GM12878 (cell line): ENCODE results near the gene ANKDD1B. TPM values are rescaled to one million over a fixed set of nuclear protein-coding genes. Genes with fewer than 3 reads are reported as not detected.

ENCODE experiments used
- ATAC-seq: fragments of 200-7000 bp; cut with Tn5 transposase; 3 replicates; pipeline ENCODE4 v1.9.1; 2020; ENCODE audit warnings: mild to moderate bottlenecking, moderate library complexity
- BruUV-seq: library from RNA; stranded (reverse); fragments of 400-500 nt; replicated peaks from 2 replicates; lab custom pipeline; 2021; lab: Mats Ljungman, UMichigan
- CTCF ChIA-PET: fragments of 300-600 bp; sonication (Branson Sonifier 250); formaldehyde crosslinking; extraction: SDS; loops from one replicate; lab custom pipeline; 2021; ENCODE audit warnings: inconsistent platforms; lab: Yijun Ruan, JAX
- POLR2A ChIA-PET: fragments of 350-600 bp; formaldehyde crosslinking; extraction: SDS; loops from one replicate; lab custom pipeline; 2021; ENCODE audit warnings: inconsistent platforms; lab: Charles Lee
- RAD21 ChIA-PET: fragments of 300-600 bp; sonication (Branson Sonifier 250); formaldehyde crosslinking; loops from one replicate; lab custom pipeline; 2023; ENCODE audit warnings: antibody characterized with exemption; ENCODE audit not compliant: unreplicated experiment; lab: Charles Lee
- SMC1A ChIA-PET: fragments of 300-600 bp; sonication (Branson Sonifier 250); formaldehyde crosslinking; loops from one replicate; lab custom pipeline; 2023; ENCODE audit not compliant: unreplicated experiment, uncharacterized antibody; lab: Charles Lee
- DNase-seq: peaks from one replicate; pipeline ENCODE4 v3.0.0-alpha.2; 2011; ENCODE audit warnings: low read depth, low spot score
- FAIRE-seq: peaks from 3 replicates; lab custom pipeline; 2011; peaks lifted over from hg19 to GRCh38; lab: Jason Lieb, UNC
- H2AFZ ChIP-seq: 2 replicates; pipeline ENCODE4 v1.6.0; 2011; ENCODE audit warnings: low read depth, low read length, control low read depth; ENCODE audit not compliant: control insufficient read depth
- H3K27ac ChIP-seq: 2 replicates; pipeline ENCODE4 v1.5.1; 2011; ENCODE audit warnings: control low read depth; ENCODE audit not compliant: control insufficient read depth, insufficient read depth
- H3K27me3 ChIP-seq, 2 experiments: replicated peaks in 1 of 2; 2 replicates each; pipeline versions ENCODE4 v1.6.0 to v1.6.1; 2011; ENCODE audit warnings: low read length in 1 of 2; ENCODE audit not compliant: control insufficient read depth in 2 of 2, insufficient read depth in 2 of 2
- H3K36me3 ChIP-seq, 2 experiments: 2 replicates each; pipeline ENCODE4 v1.5.1; 2011; ENCODE audit warnings: low read length in 1 of 2; ENCODE audit not compliant: control insufficient read depth in 2 of 2, insufficient read depth in 2 of 2
- H3K4me1 ChIP-seq: 2 replicates; pipeline ENCODE4 v1.6.1; 2011; ENCODE audit warnings: mild to moderate bottlenecking, low read length, moderate library complexity, mixed read lengths; ENCODE audit not compliant: control insufficient read depth, insufficient read depth
- H3K4me2 ChIP-seq: 2 replicates; pipeline ENCODE4 v1.6.0; 2011; ENCODE audit warnings: control low read depth; ENCODE audit not compliant: control insufficient read depth, insufficient read depth
- H3K4me3 ChIP-seq: fragments of 200-600 bp; sonication (generic); 2 replicates; pipeline ENCODE4 v1.5.1; 2016
- H3K79me2 ChIP-seq: 2 replicates; pipeline ENCODE4 v1.6.0; 2011; ENCODE audit warnings: low read length; ENCODE audit not compliant: control insufficient read depth, insufficient read depth
- H3K9ac ChIP-seq: 2 replicates; pipeline ENCODE4 v1.8.0; 2011; ENCODE audit warnings: low read length, control low read depth, mixed read lengths; ENCODE audit not compliant: control insufficient read depth, insufficient read depth
- H3K9me3 ChIP-seq: replicated peaks from 3 replicates; pipeline ENCODE4 v1.5.1; 2011; ENCODE audit warnings: mild to moderate bottlenecking, low read length; ENCODE audit not compliant: control insufficient read depth, insufficient read depth
- H4K20me1 ChIP-seq: 2 replicates; pipeline ENCODE4 v1.6.0; 2011; ENCODE audit not compliant: control insufficient read depth, insufficient read depth
- ATF7 ChIP-seq: fragments of 450-650 bp; IDR thresholded peaks from 2 replicates; pipeline ENCODE4 v1.6.1; 2016; ENCODE audit warnings: low read depth, mild to moderate bottlenecking
- BACH1 ChIP-seq: fragments of 450-650 bp; IDR thresholded peaks from 2 replicates; pipeline ENCODE4 v1.6.1; 2017; ENCODE audit warnings: mild to moderate bottlenecking, borderline replicate concordance
- BRCA1 ChIP-seq: IDR thresholded peaks from 2 replicates; pipeline ENCODE4 v1.6.1; 2011; ENCODE audit warnings: low read depth, low read length, improper control_type of control experiment
- CBFB ChIP-seq: IDR thresholded peaks from 2 replicates; pipeline ENCODE4 v1.6.1; 2016; ENCODE audit warnings: antibody characterized with exemption, low read depth
- CHD4 ChIP-seq: fragments of 200-600 bp; sonication (generic); IDR thresholded peaks from 2 replicates; pipeline ENCODE4 v1.6.1; 2016; ENCODE audit warnings: mild to moderate bottlenecking
- CREB1 ChIP-seq: IDR thresholded peaks from 2 replicates; pipeline ENCODE4 v1.6.1; 2012; ENCODE audit warnings: low read depth, mild to moderate bottlenecking, inconsistent platforms
- DPF2 ChIP-seq: fragments of 450-650 bp; IDR thresholded peaks from 2 replicates; pipeline ENCODE4 v1.6.1; 2017; ENCODE audit warnings: mild to moderate bottlenecking
- EGR1 ChIP-seq, 2 experiments: IDR thresholded peaks; 1 replicate in 1 of 2; 2 replicates in 1 of 2; pipeline ENCODE4 v1.6.1; 2011 to 2012; ENCODE audit warnings: low read depth in 2 of 2, low read length in 2 of 2, borderline replicate concordance in 1 of 2, mild to moderate bottlenecking in 1 of 2, moderate library complexity in 1 of 2
- FOXM1 ChIP-seq: IDR thresholded peaks from 2 replicates; pipeline ENCODE4 v1.6.1; 2012; ENCODE audit warnings: low read depth, mild to moderate bottlenecking, inconsistent platforms, low read length, moderate library complexity
- HCFC1 ChIP-seq: fragments of 150-350 bp; IDR thresholded peaks from 2 replicates; pipeline ENCODE4 v1.6.1; 2014; ENCODE audit warnings: low read length
- HDGF ChIP-seq: fragments of 450-650 bp; IDR thresholded peaks from 2 replicates; pipeline ENCODE4 v1.6.1; 2016; ENCODE audit warnings: antibody characterized with exemption
- IKZF1 ChIP-seq: fragments of 450-650 bp; conservative IDR thresholded peaks from 2 replicates; pipeline ENCODE4 v1.6.1; 2017; ENCODE audit warnings: antibody characterized with exemption, mild to moderate bottlenecking
- MTA2 ChIP-seq: fragments of 450-650 bp; IDR thresholded peaks from 2 replicates; pipeline ENCODE4 v1.6.1; 2016; ENCODE audit warnings: low read depth, mild to moderate bottlenecking, moderate library complexity
- NFYA ChIP-seq: IDR thresholded peaks from 2 replicates; pipeline ENCODE4 v1.6.1; 2011; ENCODE audit warnings: low read depth, mild to moderate bottlenecking, low read length, improper control_type of control experiment, borderline replicate concordance
- NR2F1 ChIP-seq: fragments of 450-650 bp; conservative IDR thresholded peaks from 2 replicates; pipeline ENCODE4 v1.6.1; 2017; ENCODE audit warnings: mild to moderate bottlenecking
- PML ChIP-seq: IDR thresholded peaks from 2 replicates; pipeline ENCODE4 v1.6.1; 2012; ENCODE audit warnings: low read length, inconsistent platforms
- RCOR1 ChIP-seq: conservative IDR thresholded peaks from 2 replicates; pipeline ENCODE4 v1.6.1; 2012; ENCODE audit warnings: low read depth, low read length, improper control_type of control experiment
- SMARCA5 ChIP-seq: fragments of 450-650 bp; IDR thresholded peaks from 2 replicates; pipeline ENCODE4 v1.6.1; 2017; ENCODE audit warnings: mild to moderate bottlenecking
- ZNF207 ChIP-seq: fragments of 450-650 bp; IDR thresholded peaks from 2 replicates; pipeline ENCODE4 v1.6.1; 2014; ENCODE audit warnings: antibody characterized with exemption, mild to moderate bottlenecking, borderline replicate concordance
- ZNF384 ChIP-seq: IDR thresholded peaks from 2 replicates; pipeline ENCODE4 v1.6.1; 2012; ENCODE audit warnings: low read depth, mild to moderate bottlenecking, low read length, improper control_type of control experiment, borderline replicate concordance
- ZNF622 ChIP-seq: fragments of 450-650 bp; IDR thresholded peaks from 2 replicates; pipeline ENCODE4 v1.6.1; 2017; ENCODE audit warnings: mild to moderate bottlenecking, inconsistent platforms
- WGBS: methylation state at CpG from one replicate; pipeline ENCODE4 v1.1.6; 2016; ENCODE audit warnings: low lambda C conversion rate; ENCODE audit not compliant: insufficient replicate concordance, insufficient coverage; ENCODE audit errors: missing lambda C conversion rate; 5-methylcytosine and 5-hydroxymethylcytosine counted together
- in situ Hi-C: fragments of 300-500 bp; cut with MboI; formaldehyde crosslinking; loops from 9 replicates; pipeline ENCODE4 v1.14.3; 2018; ENCODE audit warnings: mixed read lengths
- intact Hi-C: fragments of 100-400 bp; cut with micrococcal nuclease; formaldehyde crosslinking; loops from one replicate; pipeline ENCODE4 v1.14.2; 2022; ENCODE audit not compliant: unreplicated experiment
- polyA plus RNA-seq, 11 experiments: library from polyadenylated mRNA; depleted of rRNA in 4 of 11; unstranded in 6 of 11; stranded (reverse) in 5 of 11; fragments of >200 nt; fragmentation: Nextera tagmentation in 4 of 11; fragmentation: Illumina TruSeq in 1 of 11; extraction: Ambion mirVana in 4 of 11; extraction: Trizol in 1 of 11; gene quantifications; 1 replicate in 1 of 11; 2 replicates in 10 of 11; pipeline versions ENCODE4 v1.2.1 to v1.2.3, GENCODE V29; 2011 to 2016; ENCODE audit warnings: inconsistent platforms in 2 of 11, missing spikeins in 2 of 11, low read depth in 1 of 11
- total RNA-seq, 4 experiments: library from RNA; depleted of rRNA in 3 of 4; stranded (reverse); fragments of >200 nt in 3 of 4; fragmentation: Illumina TruSeq in 1 of 4; extraction: Trizol in 1 of 4; gene quantifications; 2 replicates each; pipeline versions ENCODE4 v1.2.1 to v1.2.3, GENCODE V29; 2013 to 2021
- TF ChIP-seq, protein P1 (sequence below): fragments of 450-650 bp; formaldehyde crosslinking; IDR thresholded peaks from 2 replicates; pipeline ENCODE4 v1.4.0; 2022; ENCODE audit warnings: mild to moderate bottlenecking, moderate library complexity
- TF ChIP-seq, protein P2 (sequence below): fragments of 450-650 bp; IDR thresholded peaks from 2 replicates; pipeline ENCODE4 v1.6.1; 2017; ENCODE audit warnings: borderline replicate concordance

The ANKDD1B gene
- total and polyA plus RNA-seq, 10 of the 15 experiments (the other 5 are each of a cell fraction or from before 2014, with no cell fraction given), result 0.34 to 2.4 (median 0.80) TPM

DNA sequence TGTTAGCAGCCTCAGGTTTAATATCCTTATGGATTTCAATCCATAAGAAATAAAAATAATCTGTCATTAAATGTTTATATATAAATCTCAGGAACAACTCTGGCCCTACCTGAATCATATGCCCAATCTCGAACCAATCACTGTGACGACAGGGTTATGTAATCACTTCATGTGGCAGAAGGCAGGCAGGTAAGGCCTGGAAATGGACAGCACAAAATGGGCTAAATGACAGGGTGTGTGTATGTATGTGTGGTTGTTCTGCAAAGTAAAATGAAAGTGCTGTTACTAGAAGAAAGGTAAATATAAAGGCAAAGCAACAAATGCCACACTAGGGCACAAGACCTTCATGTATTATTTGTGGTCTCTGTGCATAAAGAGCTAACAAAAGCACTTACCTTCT, 19.6 kb downstream of the ANKDD1B start (continued):
- TF ChIP-seq IKZF1 (no peak), PML (no peak), RCOR1 (no peak)

DNA sequence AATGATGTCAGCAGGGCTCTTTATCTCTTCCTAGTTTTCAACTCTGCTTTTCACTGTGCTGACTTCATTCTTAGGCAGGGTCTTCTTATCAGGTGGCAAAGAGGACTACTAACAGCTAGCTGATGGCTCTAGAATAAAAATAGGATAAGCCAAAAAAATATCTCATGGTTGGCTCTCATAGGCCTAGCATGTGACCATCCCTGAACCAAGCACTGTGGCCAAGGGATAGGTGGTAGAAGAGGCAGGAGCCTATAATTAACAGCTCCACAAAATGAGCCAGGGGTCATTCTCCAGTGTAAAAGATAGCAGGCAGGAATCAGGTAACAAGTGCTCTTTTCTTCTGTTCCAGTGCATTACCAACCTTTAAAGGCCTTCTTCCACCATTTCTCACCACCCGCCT, 21.1 kb downstream of the ANKDD1B start:
- BruUV-seq, result no TSS peak

More for the DNA sequence above, 21.1 kb downstream of the ANKDD1B start:
- FAIRE-seq (no peak), DNase-seq (no peak), ATAC-seq (no peak)
- H3K27me3 ChIP-seq, result no peaks in the 10 kb centered on the region
- RAD21 ChIA-PET, result no interaction called here
- no peak overlapping the region for H3K9ac ChIP-seq
- intact Hi-C loops, result no loop called here
- TF ChIP-seq FOXM1 (no peak), NFYA (no peak), ZNF384 (no peak), BRCA1 (no peak), SMARCA5 (no peak), HDGF (no peak), DPF2 (no peak), NR2F1 (no peak), CREB1 (no peak), ZNF622 (no peak), HCFC1 (no peak), BACH1 (no peak), CBFB (no peak), CHD4 (no peak), EGR1 (IDR thresholded peaks at IDR 0.05; ENCODE audit: borderline replicate concordance in 1 of 2, low read depth in 2 of 2, low read length in 2 of 2) (no peak), MTA2 (no peak), ZNF207 (no peak), ATF7 (no peak)
- TF ChIP-seq, protein P1, sequence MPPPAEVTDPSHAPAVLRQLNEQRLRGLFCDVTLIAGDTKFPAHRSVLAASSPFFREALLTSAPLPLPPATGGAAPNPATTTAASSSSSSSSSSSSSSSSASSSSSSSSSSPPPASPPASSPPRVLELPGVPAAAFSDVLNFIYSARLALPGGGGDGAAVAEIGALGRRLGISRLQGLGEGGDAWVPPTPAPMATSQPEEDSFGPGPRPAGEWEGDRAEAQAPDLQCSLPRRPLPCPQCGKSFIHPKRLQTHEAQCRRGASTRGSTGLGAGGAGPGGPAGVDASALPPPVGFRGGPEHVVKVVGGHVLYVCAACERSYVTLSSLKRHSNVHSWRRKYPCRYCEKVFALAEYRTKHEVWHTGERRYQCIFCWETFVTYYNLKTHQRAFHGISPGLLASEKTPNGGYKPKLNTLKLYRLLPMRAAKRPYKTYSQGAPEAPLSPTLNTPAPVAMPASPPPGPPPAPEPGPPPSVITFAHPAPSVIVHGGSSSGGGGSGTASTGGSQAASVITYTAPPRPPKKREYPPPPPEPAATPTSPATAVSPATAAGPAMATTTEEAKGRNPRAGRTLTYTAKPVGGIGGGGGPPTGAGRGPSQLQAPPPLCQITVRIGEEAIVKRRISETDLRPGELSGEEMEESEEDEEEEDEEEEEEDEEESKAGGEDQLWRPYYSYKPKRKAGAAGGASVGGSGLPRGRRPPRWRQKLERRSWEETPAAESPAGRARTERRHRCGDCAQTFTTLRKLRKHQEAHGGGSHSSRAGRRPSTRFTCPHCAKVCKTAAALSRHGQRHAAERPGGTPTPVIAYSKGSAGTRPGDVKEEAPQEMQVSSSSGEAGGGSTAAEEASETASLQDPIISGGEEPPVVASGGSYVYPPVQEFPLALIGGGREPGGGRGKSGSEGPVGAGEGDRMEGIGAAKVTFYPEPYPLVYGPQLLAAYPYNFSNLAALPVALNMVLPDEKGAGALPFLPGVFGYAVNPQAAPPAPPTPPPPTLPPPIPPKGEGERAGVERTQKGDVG, result no peak
- TF ChIP-seq, protein P2, sequence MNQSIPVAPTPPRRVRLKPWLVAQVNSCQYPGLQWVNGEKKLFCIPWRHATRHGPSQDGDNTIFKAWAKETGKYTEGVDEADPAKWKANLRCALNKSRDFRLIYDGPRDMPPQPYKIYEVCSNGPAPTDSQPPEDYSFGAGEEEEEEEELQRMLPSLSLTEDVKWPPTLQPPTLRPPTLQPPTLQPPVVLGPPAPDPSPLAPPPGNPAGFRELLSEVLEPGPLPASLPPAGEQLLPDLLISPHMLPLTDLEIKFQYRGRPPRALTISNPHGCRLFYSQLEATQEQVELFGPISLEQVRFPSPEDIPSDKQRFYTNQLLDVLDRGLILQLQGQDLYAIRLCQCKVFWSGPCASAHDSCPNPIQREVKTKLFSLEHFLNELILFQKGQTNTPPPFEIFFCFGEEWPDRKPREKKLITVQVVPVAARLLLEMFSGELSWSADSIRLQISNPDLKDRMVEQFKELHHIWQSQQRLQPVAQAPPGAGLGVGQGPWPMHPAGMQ, result no peak
- 90% methylated on average over 1 of the region's 1 CpG for WGBS
- H3K79me2 ChIP-seq, result no peaks in the 10 kb centered on the region
- in situ Hi-C loops, result no loop called here
- CTCF ChIA-PET, result no interaction called here
- H2AFZ ChIP-seq, result no peak overlapping the region
- SMC1A ChIA-PET, result no interaction called here
- no peak overlapping the region for H3K4me2 ChIP-seq
- H3K9me3 ChIP-seq, result no peaks in the 10 kb centered on the region
- no peak overlapping the region for H3K27ac ChIP-seq
- no peaks in the 10 kb centered on the region for H3K4me1 ChIP-seq
- H4K20me1 ChIP-seq, result no peaks in the 10 kb centered on the region
- POLR2A ChIA-PET, result no interaction called here
- no peak overlapping the region for H3K4me3 ChIP-seq
- H3K36me3 ChIP-seq, result no peaks in the 10 kb centered on the region
